A673 (cell line): ENCODE results near the gene SPATA33.

Source experiments
- EZH2 ChIP-seq: fragments of 200-600 bp; sonication (generic); IDR thresholded peaks from 2 replicates; pipeline ENCODE4 v1.6.1; 2017; ENCODE audit warnings: borderline replicate concordance, low read depth, mild to moderate bottlenecking, mixed read lengths, antibody characterized with exemption, low read length; ENCODE audit not compliant: poor library complexity, severe bottlenecking
- TF ChIP-seq, protein P1 (sequence below): fragments of 300-800, 200-600 bp; sonication (generic); conservative IDR thresholded peaks from 2 replicates; pipeline ENCODE4 v1.5.1; 2017; ENCODE audit warnings: low read depth, mild to moderate bottlenecking, antibody characterized with exemption, low read length, moderate library complexity, mixed read lengths

- TF ChIP-seq EZH2, result no peak
- TF ChIP-seq, protein P1, sequence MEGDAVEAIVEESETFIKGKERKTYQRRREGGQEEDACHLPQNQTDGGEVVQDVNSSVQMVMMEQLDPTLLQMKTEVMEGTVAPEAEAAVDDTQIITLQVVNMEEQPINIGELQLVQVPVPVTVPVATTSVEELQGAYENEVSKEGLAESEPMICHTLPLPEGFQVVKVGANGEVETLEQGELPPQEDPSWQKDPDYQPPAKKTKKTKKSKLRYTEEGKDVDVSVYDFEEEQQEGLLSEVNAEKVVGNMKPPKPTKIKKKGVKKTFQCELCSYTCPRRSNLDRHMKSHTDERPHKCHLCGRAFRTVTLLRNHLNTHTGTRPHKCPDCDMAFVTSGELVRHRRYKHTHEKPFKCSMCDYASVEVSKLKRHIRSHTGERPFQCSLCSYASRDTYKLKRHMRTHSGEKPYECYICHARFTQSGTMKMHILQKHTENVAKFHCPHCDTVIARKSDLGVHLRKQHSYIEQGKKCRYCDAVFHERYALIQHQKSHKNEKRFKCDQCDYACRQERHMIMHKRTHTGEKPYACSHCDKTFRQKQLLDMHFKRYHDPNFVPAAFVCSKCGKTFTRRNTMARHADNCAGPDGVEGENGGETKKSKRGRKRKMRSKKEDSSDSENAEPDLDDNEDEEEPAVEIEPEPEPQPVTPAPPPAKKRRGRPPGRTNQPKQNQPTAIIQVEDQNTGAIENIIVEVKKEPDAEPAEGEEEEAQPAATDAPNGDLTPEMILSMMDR, result no peak
Observed at GRCh38 chr16:89695086-89695874, 37.6 kb downstream of the SPATA33 start.
